K562 (cell line): ENCODE results near the gene RNF41. TPM values are rescaled to one million over a fixed set of nuclear protein-coding genes. Genes with fewer than 3 reads are reported as not detected.

Source experiments
- CREB1 ChIP-seq, 2 experiments: sonication (generic) in 1 of 2; formaldehyde crosslinking in 1 of 2; IDR thresholded peaks; 2 replicates each; pipeline versions ENCODE4 v1.6.1 to v1.8.0; 2012 to 2022; ENCODE audit warnings: inconsistent platforms in 1 of 2, mild to moderate bottlenecking in 1 of 2, missing genetic modification reagents in 1 of 2, moderate library complexity in 1 of 2
- GTF2F1 ChIP-seq: IDR thresholded peaks from 2 replicates; pipeline ENCODE4 v1.6.1; 2011; ENCODE audit warnings: low read depth, low read length, improper control_type of control experiment
- HEY1 ChIP-seq: fragments of 250-450 bp; sonication (Bioruptor Pico); IDR thresholded peaks from 2 replicates; pipeline ENCODE4 v1.5.0; 2020; ENCODE audit warnings: mild to moderate bottlenecking, moderate library complexity, borderline replicate concordance
- KLF6 ChIP-seq: fragments of 250-450 bp; sonication (Bioruptor Pico); IDR thresholded peaks from 2 replicates; pipeline ENCODE4 v1.4.0; 2020; ENCODE audit warnings: mild to moderate bottlenecking, moderate library complexity, borderline replicate concordance
- MTA2 ChIP-seq: fragments of 450-650 bp; IDR thresholded peaks from 2 replicates; pipeline ENCODE4 v1.6.1; 2016; ENCODE audit warnings: low read depth
- NELFE ChIP-seq: IDR thresholded peaks from 2 replicates; pipeline ENCODE4 v1.6.1; 2011; ENCODE audit warnings: mild to moderate bottlenecking; ENCODE audit not compliant: insufficient read depth, insufficient read length
- NR2C1 ChIP-seq, 2 experiments: fragments of 450-650 bp; IDR thresholded peaks; 2 replicates each; pipeline ENCODE4 v1.6.1; 2017; ENCODE audit warnings: mild to moderate bottlenecking in 2 of 2, antibody characterized with exemption in 1 of 2, inconsistent platforms in 1 of 2, missing compliant biosample characterization in 1 of 2, missing genetic modification characterization in 1 of 2
- NRF1 ChIP-seq, 2 experiments: fragments of 450-650 bp; IDR thresholded peaks in 1 of 2; conservative IDR thresholded peaks in 1 of 2; 2 replicates each; pipeline ENCODE4 v1.6.1; 2014; ENCODE audit warnings: mild to moderate bottlenecking in 2 of 2
- PURB ChIP-seq: sonication (generic); formaldehyde crosslinking; IDR thresholded peaks from 2 replicates; pipeline ENCODE4 v1.9.0; 2021; ENCODE audit warnings: low read depth, mild to moderate bottlenecking, missing genetic modification reagents
- SMARCE1 ChIP-seq: fragments of 450-650 bp; IDR thresholded peaks from 2 replicates; pipeline ENCODE4 v1.7.1; 2016; ENCODE audit warnings: mild to moderate bottlenecking
- SP2 ChIP-seq: IDR thresholded peaks from 2 replicates; pipeline ENCODE4 v1.6.1; 2011; ENCODE audit warnings: mild to moderate bottlenecking, low read depth, low read length, moderate library complexity; ENCODE audit not compliant: poor library complexity, severe bottlenecking; ENCODE audit errors: extremely low read depth
- SPI1 ChIP-seq: IDR thresholded peaks from 2 replicates; pipeline ENCODE4 v1.6.1; 2011; ENCODE audit warnings: low read depth, low read length, control low read depth, borderline replicate concordance
- TARDBP ChIP-seq: fragments of 450-650 bp; IDR thresholded peaks from 2 replicates; pipeline ENCODE4 v1.6.1; 2016
- ZNF165 ChIP-seq: fragments of 250-450 bp; sonication (Bioruptor Pico); IDR thresholded peaks from 2 replicates; pipeline ENCODE4 v1.4.0; 2020; ENCODE audit warnings: borderline replicate concordance
- ZNF212 ChIP-seq: fragments of 450-650 bp; formaldehyde crosslinking; IDR thresholded peaks from 2 replicates; pipeline ENCODE4 v1.4.0; 2020; ENCODE audit warnings: mild to moderate bottlenecking
- ZNF347 ChIP-seq: fragments of 450-650 bp; formaldehyde crosslinking; IDR thresholded peaks from 2 replicates; pipeline ENCODE4 v1.4.0; 2020; ENCODE audit warnings: low read depth, mild to moderate bottlenecking, moderate library complexity
- ZNF551 ChIP-seq: fragments of 250-450 bp; sonication (Bioruptor Pico); IDR thresholded peaks from 2 replicates; pipeline ENCODE4 v1.5.0; 2021; ENCODE audit warnings: mild to moderate bottlenecking, moderate library complexity
- ZNF76 ChIP-seq: fragments of 250-450 bp; sonication (Bioruptor Pico); IDR thresholded peaks from 2 replicates; pipeline ENCODE4 v1.4.0; 2020; ENCODE audit warnings: mild to moderate bottlenecking, moderate library complexity, borderline replicate concordance
- polyA plus RNA-seq, 8 experiments: library from polyadenylated mRNA; depleted of rRNA in 4 of 8; stranded (reverse) in 5 of 8; unstranded in 3 of 8; fragments of >200 nt; fragmentation: Nextera tagmentation in 2 of 8; fragmentation: Illumina TruSeq in 1 of 8; extraction: Ambion mirVana in 2 of 8; extraction: Trizol in 1 of 8; gene quantifications; 2 replicates each; pipeline versions ENCODE4 v1.2.1 to v1.2.3, GENCODE V29; 2011 to 2014; ENCODE audit warnings: inconsistent platforms in 1 of 8, missing spikeins in 1 of 8
- total RNA-seq, 7 experiments: library from RNA; depleted of rRNA in 6 of 7; stranded (reverse); fragments of >200 nt in 6 of 7; fragmentation: Illumina TruSeq in 2 of 7; extraction: Trizol in 2 of 7; gene quantifications; 2 replicates each; pipeline versions ENCODE4 v1.2.1 to v1.2.3, GENCODE V29; 2011 to 2021; ENCODE audit warnings: low replicate concordance in 1 of 7
- TF ChIP-seq, protein P1 (sequence below): fragments of 450-650 bp; formaldehyde crosslinking; IDR thresholded peaks from 2 replicates; pipeline ENCODE4 v1.4.0; 2020; ENCODE audit warnings: mild to moderate bottlenecking
- TF ChIP-seq, protein P2 (sequence below): IDR thresholded peaks from 2 replicates; pipeline ENCODE4 v1.6.1; 2016; ENCODE audit warnings: missing genetic modification characterization, missing compliant biosample characterization
- TF ChIP-seq, protein P3 (sequence below): IDR thresholded peaks from 2 replicates; pipeline ENCODE4 v1.6.1; 2014; ENCODE audit warnings: antibody characterized with exemption
- TF ChIP-seq, protein P4 (sequence below): sonication (generic); formaldehyde crosslinking; IDR thresholded peaks from 2 replicates; pipeline ENCODE4 v1.8.0; 2022; ENCODE audit warnings: mild to moderate bottlenecking, missing genetic modification reagents, borderline replicate concordance
- TF ChIP-seq, protein P5 (sequence below): fragments of 250-450 bp; sonication (Bioruptor Pico); IDR thresholded peaks from 2 replicates; pipeline ENCODE4 v1.5.0; 2021

The RNF41 gene
- total and polyA plus RNA-seq, 9 of the 15 experiments (the other 6 are each of a cell fraction or from before 2014, with no cell fraction given), result 28.2 to 46.8 (median 33.8) TPM

DNA sequence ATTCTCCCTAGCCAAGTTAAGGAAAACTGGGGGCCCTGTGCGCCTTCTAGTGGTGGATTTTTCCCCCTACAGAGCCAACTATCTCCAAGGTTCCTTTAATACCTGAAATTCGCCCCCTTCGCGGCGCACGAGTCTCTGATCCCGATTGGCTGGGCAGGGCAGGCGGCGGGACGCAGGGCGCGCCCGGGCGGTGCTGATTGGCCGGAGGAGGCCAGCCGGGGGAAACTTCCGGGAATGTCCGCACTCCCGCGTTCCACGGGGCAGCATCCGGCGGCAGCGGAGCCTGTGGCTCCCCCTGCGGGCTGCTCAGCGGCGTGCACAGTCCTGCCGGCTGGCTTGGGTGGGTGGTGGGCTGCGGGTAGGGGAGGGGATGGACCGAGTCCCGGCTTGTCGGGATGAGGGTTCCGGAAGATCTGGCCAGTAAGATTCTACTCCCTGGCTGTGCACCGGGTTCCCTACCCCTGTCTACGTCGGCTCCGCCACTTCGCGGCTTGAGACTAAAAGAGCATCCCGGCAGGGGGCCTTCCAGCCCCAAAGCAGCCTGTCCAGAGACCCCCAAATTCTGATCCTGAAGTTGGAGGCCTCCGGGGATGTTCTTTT is 2.5 kb upstream of the RNF41 start, which contains the start of gene NABP2 (continued):
- peak; percentile 70 for TF ChIP-seq SP2
- TF ChIP-seq ZNF551, result no peak
- peak; percentile 75 to 79 for TF ChIP-seq NRF1 (conservative IDR thresholded peaks at IDR 0.05 in 1 of 2, IDR thresholded peaks at IDR 0.05 in 1 of 2)
- peak; percentile 45 for TF ChIP-seq CREB1 (IDR thresholded peaks at IDR 0.05)
- TF ChIP-seq CREB1 (CRISPR knock-in tag; IDR thresholded peaks at IDR 0.05), result peak; percentile 78
- TF ChIP-seq PURB (CRISPR knock-in tag), result no peak
- TF ChIP-seq, protein P1, sequence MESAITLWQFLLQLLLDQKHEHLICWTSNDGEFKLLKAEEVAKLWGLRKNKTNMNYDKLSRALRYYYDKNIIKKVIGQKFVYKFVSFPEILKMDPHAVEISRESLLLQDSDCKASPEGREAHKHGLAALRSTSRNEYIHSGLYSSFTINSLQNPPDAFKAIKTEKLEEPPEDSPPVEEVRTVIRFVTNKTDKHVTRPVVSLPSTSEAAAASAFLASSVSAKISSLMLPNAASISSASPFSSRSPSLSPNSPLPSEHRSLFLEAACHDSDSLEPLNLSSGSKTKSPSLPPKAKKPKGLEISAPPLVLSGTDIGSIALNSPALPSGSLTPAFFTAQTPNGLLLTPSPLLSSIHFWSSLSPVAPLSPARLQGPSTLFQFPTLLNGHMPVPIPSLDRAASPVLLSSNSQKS (CRISPR knock-in tag), result no peak
- TF ChIP-seq, protein P2, sequence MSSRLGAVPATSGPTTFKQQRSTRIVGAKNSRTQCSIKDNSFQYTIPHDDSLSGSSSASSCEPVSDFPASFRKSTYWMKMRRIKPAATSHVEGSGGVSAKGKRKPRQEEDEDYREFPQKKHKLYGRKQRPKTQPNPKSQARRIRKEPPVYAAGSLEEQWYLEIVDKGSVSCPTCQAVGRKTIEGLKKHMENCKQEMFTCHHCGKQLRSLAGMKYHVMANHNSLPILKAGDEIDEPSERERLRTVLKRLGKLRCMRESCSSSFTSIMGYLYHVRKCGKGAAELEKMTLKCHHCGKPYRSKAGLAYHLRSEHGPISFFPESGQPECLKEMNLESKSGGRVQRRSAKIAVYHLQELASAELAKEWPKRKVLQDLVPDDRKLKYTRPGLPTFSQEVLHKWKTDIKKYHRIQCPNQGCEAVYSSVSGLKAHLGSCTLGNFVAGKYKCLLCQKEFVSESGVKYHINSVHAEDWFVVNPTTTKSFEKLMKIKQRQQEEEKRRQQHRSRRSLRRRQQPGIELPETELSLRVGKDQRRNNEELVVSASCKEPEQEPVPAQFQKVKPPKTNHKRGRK, result no peak
- TF ChIP-seq TARDBP, result no peak
- TF ChIP-seq, protein P3, sequence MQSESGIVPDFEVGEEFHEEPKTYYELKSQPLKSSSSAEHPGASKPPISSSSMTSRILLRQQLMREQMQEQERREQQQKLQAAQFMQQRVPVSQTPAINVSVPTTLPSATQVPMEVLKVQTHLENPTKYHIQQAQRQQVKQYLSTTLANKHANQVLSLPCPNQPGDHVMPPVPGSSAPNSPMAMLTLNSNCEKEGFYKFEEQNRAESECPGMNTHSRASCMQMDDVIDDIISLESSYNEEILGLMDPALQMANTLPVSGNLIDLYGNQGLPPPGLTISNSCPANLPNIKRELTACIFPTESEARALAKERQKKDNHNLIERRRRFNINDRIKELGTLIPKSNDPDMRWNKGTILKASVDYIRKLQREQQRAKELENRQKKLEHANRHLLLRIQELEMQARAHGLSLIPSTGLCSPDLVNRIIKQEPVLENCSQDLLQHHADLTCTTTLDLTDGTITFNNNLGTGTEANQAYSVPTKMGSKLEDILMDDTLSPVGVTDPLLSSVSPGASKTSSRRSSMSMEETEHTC, result no peak
- no peak for TF ChIP-seq KLF6 (CRISPR knock-in tag)
- TF ChIP-seq MTA2, result no peak
- TF ChIP-seq, protein P4, sequence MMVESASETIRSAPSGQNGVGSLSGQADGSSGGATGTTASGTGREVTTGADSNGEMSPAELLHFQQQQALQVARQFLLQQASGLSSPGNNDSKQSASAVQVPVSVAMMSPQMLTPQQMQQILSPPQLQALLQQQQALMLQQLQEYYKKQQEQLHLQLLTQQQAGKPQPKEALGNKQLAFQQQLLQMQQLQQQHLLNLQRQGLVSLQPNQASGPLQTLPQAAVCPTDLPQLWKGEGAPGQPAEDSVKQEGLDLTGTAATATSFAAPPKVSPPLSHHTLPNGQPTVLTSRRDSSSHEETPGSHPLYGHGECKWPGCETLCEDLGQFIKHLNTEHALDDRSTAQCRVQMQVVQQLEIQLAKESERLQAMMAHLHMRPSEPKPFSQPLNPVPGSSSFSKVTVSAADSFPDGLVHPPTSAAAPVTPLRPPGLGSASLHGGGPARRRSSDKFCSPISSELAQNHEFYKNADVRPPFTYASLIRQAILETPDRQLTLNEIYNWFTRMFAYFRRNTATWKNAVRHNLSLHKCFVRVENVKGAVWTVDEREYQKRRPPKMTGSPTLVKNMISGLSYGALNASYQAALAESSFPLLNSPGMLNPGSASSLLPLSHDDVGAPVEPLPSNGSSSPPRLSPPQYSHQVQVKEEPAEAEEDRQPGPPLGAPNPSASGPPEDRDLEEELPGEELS (CRISPR knock-in tag), result no peak
- TF ChIP-seq ZNF165, result no peak
- TF ChIP-seq NELFE, result no peak
- TF ChIP-seq GTF2F1, result no peak
- TF ChIP-seq ZNF347 (CRISPR knock-in tag), result no peak
- TF ChIP-seq SMARCE1, result no peak
- TF ChIP-seq, protein P5, sequence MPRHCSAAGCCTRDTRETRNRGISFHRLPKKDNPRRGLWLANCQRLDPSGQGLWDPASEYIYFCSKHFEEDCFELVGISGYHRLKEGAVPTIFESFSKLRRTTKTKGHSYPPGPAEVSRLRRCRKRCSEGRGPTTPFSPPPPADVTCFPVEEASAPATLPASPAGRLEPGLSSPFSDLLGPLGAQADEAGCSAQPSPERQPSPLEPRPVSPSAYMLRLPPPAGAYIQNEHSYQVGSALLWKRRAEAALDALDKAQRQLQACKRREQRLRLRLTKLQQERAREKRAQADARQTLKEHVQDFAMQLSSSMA (CRISPR knock-in tag), result no peak
- TF ChIP-seq ZNF212 (CRISPR knock-in tag), result no peak
- TF ChIP-seq ZNF76 (CRISPR knock-in tag), result no peak
- no peak for TF ChIP-seq SPI1
- no peak for TF ChIP-seq HEY1
- TF ChIP-seq NR2C1 (IDR thresholded peaks at IDR 0.05), result no peak
- no peak for TF ChIP-seq NR2C1 (tag; IDR thresholded peaks at IDR 0.05)
